GM19043 (cell line): ENCODE measurements around the gene CAPN2.
A peak's percentile ranks its signal among the peaks of the same experiment; 100 is the strongest.
"Not testable (repeated sequence)": the region's sequence is repeated elsewhere in the genome, so short reads cannot be mapped to it uniquely, and the experiment has no call there.

Experiments used
- ATAC-seq: cut with Tn5 transposase; IDR thresholded peaks from one replicate; pipeline ENCODE4 v1.9.1; 2021; ENCODE audit warnings: low read depth; ENCODE audit not compliant: unreplicated experiment

The CAPN2 gene

DNA sequence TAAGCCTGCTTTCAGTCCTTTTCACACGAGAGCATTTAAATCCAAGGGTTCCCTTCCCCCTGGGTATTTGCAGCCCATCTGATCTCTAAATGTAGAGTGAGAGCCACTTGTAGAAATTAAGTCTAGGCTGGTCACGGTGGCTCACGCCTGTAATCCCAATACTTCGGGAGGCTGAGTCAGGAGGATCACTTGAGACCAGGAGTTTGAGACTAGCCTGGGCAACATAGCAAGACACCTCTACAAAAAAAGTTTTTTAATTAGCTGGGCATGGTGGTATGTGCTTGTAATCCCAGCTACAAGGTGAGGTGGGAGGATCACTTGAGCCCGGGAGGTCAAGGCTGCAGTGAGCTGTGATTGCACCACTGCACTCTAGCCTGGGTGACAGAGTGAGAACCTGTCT lies 24.3 kb downstream of the CAPN2 start:
- ATAC-seq = not testable (repeated sequence)

DNA sequence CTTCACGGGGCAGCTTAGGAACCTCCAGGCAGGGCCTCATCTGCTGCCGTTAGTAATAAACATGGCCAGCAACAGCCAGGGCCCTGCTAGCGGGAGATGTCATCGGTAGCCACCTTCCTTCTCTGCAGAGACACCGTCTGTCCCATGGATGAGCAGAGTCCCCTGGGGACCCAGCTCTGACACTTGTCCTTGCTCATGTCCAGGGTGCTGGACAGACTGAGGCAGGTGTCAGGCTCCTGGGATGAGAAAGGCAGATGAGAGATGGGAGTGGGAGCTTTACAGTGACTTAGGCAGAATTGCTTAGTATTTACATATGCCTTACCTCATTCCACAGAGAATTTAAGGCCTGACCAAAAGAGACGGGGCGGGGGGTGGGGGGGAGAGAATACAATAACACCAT lies 25.0 kb downstream of the CAPN2 start:
- ATAC-seq = no peak

GRCh38 chr1:223738465-223739365 lies 26.4 kb downstream of the CAPN2 start:
- no peak for ATAC-seq

DNA sequence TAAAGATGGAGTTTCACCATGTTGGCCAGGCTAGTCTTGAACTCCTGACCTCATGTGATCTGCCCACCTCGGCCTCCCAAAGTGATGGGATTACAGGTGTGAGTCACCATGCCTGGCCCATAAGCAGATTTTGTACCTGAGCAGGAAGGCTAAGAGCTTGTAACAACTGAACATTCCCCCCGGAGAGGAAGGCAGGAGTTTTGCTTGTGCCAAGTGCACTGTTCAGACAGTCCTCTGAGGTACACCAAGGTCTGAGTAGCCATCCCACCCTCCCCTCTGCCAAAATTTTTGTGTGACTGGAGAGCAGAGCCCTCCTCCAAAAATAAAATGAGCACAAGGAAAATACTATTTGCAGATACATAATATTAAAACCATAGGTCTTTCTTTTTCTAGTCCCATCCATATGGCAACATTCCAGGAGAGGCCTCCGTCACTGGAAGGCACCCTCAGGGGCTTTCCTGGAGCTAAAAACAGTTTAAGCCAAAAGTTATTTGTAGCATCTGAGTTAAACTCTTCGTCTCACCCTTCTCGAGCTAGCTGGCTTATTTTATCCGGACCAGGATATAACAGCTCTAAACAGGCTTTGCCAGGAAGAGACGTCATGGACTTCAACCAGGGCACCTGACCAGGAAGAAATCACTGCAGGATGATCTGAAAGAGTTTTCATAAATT lies 27.2 kb downstream of the CAPN2 start:
- ATAC-seq = no peak

GRCh38 chr1:223740038-223740736 lies 27.8 kb downstream of the CAPN2 start:
- not testable (repeated sequence) for ATAC-seq

DNA sequence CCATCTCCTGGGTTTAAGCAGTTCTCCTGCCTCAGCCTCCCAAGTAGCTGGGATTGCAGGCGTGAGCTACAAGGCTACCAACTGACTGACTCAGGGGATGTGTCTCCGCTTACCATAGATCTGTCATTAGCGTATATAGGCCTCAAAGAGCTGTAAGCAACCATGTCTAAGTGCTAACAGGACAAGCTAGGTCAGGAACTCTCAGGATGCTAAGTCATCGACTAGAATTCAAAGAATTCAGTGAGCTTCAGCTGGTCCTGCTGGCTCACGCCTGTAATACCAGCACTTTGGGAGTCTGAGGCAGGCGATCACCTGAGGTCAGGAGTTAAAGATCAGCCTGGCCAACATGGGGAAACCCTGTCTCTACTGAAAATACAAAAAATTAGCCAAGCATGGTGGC lies 29.5 kb downstream of the CAPN2 start:
- ATAC-seq = no peak

DNA sequence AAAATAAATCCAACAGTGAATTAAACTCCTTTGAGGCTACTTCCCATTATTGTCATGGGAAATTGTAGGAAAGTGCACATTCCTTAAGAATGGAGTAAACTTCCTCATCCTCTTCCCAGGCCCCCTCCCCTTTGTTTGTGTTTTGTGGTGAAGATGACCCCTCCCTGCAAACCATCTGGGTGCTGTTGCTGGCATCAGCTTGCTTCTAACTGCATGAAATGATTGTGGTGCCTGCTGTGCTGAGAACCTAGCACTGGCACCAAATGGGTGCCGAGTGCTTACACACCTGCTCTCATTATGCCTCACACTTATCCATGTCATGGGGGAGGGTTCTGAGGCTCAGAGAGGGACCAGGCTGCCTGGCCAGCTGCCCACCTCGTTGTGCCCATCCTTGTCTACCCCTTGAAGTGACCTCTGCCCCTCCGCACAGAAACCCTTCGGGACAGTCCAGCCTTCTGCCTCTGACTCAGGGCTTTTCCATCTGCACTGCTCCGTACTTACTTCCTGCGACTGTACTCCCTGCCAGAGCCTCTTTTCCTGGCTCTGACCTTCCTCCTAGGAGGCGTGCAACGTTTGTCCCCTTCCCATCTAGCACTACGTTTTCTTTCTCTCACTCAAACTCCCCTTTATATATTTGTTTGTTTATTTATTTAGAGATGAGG lies 30.6 kb downstream of the CAPN2 start:
- no peak for ATAC-seq

- ATAC-seq = no peak
Measured at GRCh38 chr1:223745731-223746130, 33.4 kb downstream of the CAPN2 start.

DNA sequence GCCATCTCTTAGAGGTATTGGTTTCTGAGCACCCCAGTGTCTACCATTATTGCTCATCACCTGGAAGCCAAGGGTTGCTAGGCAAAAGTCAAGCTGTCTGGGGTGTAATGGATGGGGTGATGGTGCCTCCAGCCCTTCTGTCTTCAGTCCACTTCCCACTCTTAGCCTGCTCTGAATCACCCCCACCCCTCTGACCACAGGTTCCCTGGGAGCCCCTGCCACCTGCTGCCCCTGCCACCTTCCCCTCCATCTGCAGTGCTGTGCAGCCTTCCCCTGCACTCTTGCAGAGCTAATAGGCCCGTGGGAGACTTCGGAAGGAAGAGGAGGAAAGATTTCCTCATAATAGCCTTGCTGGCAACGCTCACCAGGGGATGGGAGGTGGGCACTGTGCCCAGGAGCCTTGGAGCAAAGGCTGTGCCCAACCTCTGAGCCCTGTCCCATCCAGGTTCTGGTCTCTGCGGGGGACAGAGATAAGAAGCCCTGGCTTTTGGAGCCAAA lies 35.5 kb downstream of the CAPN2 start:
- ATAC-seq = no peak

- no peak for ATAC-seq
Measured at GRCh38 chr1:223748405-223748772, 36.0 kb downstream of the CAPN2 start.

- ATAC-seq = peak; percentile 68
Measured at GRCh38 chr1:223748773-223749733, 36.7 kb downstream of the CAPN2 start.

DNA sequence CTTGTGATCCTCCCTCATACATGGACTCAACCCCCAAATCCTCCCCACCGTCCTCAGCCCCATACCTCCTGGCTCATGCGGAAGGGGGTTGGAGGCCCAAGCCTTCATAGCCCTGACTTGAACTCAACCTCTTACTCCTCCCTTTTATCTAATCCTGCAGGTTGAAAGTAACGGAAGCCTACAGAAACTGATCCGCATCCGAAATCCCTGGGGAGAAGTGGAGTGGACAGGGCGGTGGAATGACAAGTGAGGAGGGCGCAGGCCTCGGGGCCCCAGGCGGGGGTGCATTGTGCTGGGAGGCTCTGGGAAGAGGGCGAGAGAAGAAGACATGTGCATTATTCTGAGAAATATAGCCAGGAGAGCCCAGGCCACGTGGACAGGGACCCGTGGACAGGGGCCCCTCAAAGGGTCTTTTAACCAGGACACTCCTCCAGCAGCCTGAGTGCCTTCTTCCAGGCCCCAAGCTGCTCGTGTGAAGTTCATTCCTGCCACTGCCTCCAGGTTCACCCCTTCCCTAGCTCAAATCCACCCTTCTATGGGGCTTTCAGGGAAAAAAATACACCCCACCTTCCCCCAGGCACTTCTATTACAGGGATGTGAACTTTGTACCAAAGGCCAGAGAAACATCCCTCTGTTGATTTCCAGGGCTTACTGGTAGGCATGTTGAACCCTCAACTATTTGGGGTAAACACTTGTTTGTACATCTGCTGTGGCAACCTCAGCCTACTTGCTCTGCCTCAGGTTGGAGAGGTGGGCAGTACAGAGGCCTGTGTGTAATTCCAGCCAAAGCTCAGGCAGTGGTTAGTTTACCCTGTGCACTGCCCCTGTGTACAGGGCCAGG lies 38.6 kb downstream of the CAPN2 start:
- no peak for ATAC-seq

DNA sequence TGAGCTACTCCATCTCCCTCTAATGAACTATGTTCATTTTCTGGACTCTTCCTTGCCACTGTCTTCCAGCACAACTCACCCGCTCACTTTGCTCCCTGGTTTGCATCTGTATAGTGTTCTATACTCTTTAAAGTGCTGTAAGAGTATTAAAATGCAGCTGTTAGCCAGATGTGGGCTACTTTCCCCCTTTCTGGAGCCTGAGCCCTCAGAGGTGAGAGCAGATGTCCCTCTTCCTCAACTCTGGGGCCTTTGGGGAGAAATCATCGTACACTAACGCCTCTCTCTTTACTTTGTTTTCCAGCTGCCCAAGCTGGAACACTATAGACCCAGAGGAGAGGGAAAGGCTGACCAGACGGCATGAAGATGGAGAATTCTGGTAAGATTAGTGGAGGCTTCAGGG lies 39.4 kb downstream of the CAPN2 start:
- ATAC-seq = no peak

DNA sequence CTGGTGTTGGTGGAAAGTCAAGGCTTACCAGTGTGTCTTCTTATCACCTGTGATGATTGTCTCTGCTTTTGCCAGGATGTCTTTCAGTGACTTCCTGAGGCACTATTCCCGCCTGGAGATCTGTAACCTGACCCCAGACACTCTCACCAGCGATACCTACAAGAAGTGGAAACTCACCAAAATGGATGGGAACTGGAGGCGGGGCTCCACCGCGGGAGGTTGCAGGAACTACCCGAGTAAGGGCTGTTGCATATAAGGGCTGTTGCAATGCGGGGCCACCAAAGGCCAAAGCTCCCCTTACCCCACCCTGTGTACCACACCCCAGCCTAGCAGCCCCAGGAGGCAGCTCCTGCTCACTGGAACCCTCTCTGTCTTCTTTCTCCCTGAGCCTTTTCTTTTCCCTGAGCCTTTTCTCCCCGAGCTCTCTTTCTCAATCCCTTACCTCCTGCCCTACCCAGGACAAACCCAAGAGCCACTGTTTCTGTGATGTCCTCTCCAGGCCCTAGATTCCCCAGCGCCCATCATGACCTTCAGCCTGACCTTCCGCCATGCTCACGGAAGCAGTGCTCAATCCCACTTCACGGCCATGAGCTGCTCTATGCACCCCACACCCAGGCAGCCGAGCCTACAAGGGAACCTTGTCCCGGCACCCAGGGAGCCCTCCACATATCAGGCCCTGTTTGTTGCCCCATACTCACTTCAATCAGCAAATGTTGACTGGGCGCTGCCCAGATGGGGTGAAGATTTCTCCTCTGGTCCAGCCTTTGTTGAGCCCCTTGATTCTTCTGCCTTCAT lies 40.6 kb downstream of the CAPN2 start:
- no peak for ATAC-seq

- no peak for ATAC-seq
Measured at GRCh38 chr1:223754681-223755431, 42.5 kb downstream of the CAPN2 start.

GRCh38 chr1:223755432-223755792 lies 43.1 kb downstream of the CAPN2 start:
- no peak for ATAC-seq
